ENCODE results near the gene EIF4G1.

EIF4G1 gene

DNA sequence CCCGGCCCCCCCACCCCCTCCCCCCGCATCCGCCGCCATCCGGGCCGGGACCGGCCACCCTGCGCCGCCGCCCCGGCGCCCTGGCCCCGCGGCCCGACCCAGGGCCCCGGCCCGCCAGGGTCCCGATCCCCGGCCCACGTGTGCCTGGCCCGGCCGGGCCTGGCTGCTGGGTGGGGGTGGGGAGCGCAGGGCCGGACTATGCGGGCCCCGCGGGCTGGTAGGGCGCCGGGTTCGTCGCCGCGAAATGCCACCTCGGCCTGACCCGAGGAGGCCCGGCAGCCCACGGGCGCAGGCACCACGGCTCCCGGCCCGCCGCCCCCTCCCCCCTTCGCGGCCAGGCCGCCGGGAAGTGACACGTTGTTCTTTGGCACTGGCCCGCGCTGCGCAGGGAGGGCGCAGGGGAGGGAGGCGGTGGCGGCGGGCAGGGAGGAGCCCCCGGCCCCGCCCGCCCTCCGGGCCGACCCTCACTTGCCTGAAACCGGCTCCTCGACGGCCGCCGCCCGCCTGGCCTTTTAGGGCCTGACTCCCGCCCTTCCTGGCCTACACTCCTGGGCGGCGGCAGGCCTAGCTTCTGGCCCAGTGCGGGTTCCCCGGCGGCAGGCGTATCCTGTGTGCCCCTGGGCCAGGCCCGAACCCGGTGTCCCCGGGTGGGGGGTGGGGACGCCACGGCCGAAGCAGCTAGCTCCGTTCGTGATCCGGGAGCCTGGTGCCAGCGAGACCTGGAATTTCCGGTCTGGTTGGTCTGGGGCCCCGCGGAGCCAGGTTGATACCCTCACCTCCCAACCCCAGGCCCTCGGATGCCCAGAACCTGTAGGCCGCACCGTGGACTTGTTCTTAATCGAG, 515 bp downstream of the EIF4G1 start:
- peak overlapping the region; percentile 88 for H3K4me3 ChIP-seq (ENCODE audit: low read length)
- H3K9me3 ChIP-seq (ENCODE audit: control insufficient read depth, low read length) = no peaks in the 10 kb centered on the region
- peak overlapping the region; percentile 98 for H3K9ac ChIP-seq (ENCODE audit: low read length)
- no peaks in the 10 kb centered on the region for H3K36me3 ChIP-seq (ENCODE audit: control insufficient read depth, insufficient read depth, low read length)
- H3K4me1 ChIP-seq (ENCODE audit: control insufficient read depth, insufficient read depth, low read length) = peaks cover 22% of the 10 kb centered on the region
- H3K27me3 ChIP-seq (ENCODE audit: control insufficient read depth, insufficient read depth, low read length) = no peaks in the 10 kb centered on the region

GRCh38 chr3:184315543-184315867, 1.1 kb downstream of the EIF4G1 start:
- Histone ChIP-seq H3K4me1 (ENCODE audit: control insufficient read depth, insufficient read depth, low read length) (peaks cover 27% of the 10 kb centered on the region), H3K27me3 (ENCODE audit: control insufficient read depth, insufficient read depth, low read length) (no peaks in the 10 kb centered on the region)

DNA sequence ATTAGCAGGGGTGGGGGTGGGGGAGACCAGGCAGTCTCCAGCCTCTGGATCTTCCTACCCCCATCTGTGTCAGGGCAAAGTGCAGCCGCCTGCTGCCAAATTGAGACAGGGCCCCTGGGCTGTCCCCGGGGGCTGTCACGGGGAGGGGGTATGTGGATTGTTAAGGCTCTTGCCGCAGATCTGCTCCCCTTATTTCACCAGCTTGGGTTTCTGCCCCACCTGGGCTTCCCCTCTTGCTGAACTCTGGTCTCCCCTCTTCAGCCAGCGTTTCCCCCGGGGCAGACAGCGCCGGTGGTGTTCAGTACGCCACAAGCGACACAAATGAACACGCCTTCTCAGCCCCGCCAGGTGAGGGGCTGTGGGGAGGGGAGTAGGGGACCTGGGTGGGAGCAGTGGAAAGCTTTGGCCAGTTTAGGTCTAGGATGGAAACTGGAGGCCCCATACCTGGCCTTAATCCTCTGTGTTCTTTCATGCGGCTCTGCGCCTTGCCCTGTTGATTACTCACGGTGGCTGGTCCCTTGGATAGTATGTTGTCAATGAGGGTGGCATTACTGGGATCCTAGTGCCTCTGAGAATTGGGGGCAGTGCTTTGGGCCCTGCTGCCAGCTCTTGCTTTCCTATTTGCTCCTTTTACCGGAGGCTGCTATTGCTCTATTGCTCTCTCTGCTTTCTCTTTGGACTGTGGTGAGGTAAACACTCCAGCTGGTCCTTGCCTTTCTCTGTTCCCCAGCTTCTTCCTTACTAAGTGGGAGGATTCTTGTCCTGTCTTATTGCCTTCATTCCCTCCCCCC, 1.7 kb downstream of the EIF4G1 start:
- no peaks in the 10 kb centered on the region for H3K9me3 ChIP-seq (ENCODE audit: control insufficient read depth, low read length)
- peaks cover 10% of the 10 kb centered on the region for H3K36me3 ChIP-seq (ENCODE audit: control insufficient read depth, insufficient read depth, low read length)
- no peaks in the 10 kb centered on the region for H3K27me3 ChIP-seq (ENCODE audit: control insufficient read depth, insufficient read depth, low read length)
- H3K9ac ChIP-seq (ENCODE audit: low read length) = peak overlapping the region; percentile 98
- peaks cover 31% of the 10 kb centered on the region for H3K4me1 ChIP-seq (ENCODE audit: control insufficient read depth, insufficient read depth, low read length)
- H3K4me3 ChIP-seq (ENCODE audit: low read length) = peak overlapping the region; percentile 88

More at GRCh38 chr3:184315543-184315867, 1.1 kb downstream of the EIF4G1 start:
- no peaks in the 10 kb centered on the region for H3K9me3 ChIP-seq (ENCODE audit: control insufficient read depth, low read length)
- H3K9ac ChIP-seq (ENCODE audit: low read length) = peak overlapping the region; percentile 98
- peak overlapping the region; percentile 88 for H3K4me3 ChIP-seq (ENCODE audit: low read length)
- peaks cover 4% of the 10 kb centered on the region for H3K36me3 ChIP-seq (ENCODE audit: control insufficient read depth, insufficient read depth, low read length)

GRCh38 chr3:184316792-184317191, 2.4 kb downstream of the EIF4G1 start:
- Histone ChIP-seq H3K9me3 (ENCODE audit: control insufficient read depth, low read length) (no peaks in the 10 kb centered on the region), H3K4me1 (ENCODE audit: control insufficient read depth, insufficient read depth, low read length) (peaks cover 31% of the 10 kb centered on the region), H3K4me3 (ENCODE audit: low read length) (peak overlapping the region; percentile 6)

GRCh38 chr3:184317201-184317600, 2.8 kb downstream of the EIF4G1 start:
- H3K9ac ChIP-seq (ENCODE audit: low read length) = no peak overlapping the region
- no peaks in the 10 kb centered on the region for H3K9me3 ChIP-seq (ENCODE audit: control insufficient read depth, low read length)
- no peak overlapping the region for H3K4me3 ChIP-seq (ENCODE audit: low read length)
- peaks cover 31% of the 10 kb centered on the region for H3K4me1 ChIP-seq (ENCODE audit: control insufficient read depth, insufficient read depth, low read length)
- H3K36me3 ChIP-seq (ENCODE audit: control insufficient read depth, insufficient read depth, low read length) = peaks cover 20% of the 10 kb centered on the region
- no peaks in the 10 kb centered on the region for H3K27me3 ChIP-seq (ENCODE audit: control insufficient read depth, insufficient read depth, low read length)

More at GRCh38 chr3:184316792-184317191, 2.4 kb downstream of the EIF4G1 start:
- no peaks in the 10 kb centered on the region for H3K27me3 ChIP-seq (ENCODE audit: control insufficient read depth, insufficient read depth, low read length)
- peak overlapping the region; percentile 98 for H3K9ac ChIP-seq (ENCODE audit: low read length)
- peaks cover 16% of the 10 kb centered on the region for H3K36me3 ChIP-seq (ENCODE audit: control insufficient read depth, insufficient read depth, low read length)

- no peaks in the 10 kb centered on the region for H3K27me3 ChIP-seq (ENCODE audit: control insufficient read depth, insufficient read depth, low read length)
- peaks cover 31% of the 10 kb centered on the region for H3K4me1 ChIP-seq (ENCODE audit: control insufficient read depth, insufficient read depth, low read length)
- no peaks in the 10 kb centered on the region for H3K9me3 ChIP-seq (ENCODE audit: control insufficient read depth, low read length)
- peak overlapping the region; percentile 54 for H3K9ac ChIP-seq (ENCODE audit: low read length)
- peaks cover 37% of the 10 kb centered on the region for H3K36me3 ChIP-seq (ENCODE audit: control insufficient read depth, insufficient read depth, low read length)
- H3K4me3 ChIP-seq (ENCODE audit: low read length) = no peak overlapping the region
Measured at GRCh38 chr3:184320104-184320445, 5.7 kb downstream of the EIF4G1 start.

DNA sequence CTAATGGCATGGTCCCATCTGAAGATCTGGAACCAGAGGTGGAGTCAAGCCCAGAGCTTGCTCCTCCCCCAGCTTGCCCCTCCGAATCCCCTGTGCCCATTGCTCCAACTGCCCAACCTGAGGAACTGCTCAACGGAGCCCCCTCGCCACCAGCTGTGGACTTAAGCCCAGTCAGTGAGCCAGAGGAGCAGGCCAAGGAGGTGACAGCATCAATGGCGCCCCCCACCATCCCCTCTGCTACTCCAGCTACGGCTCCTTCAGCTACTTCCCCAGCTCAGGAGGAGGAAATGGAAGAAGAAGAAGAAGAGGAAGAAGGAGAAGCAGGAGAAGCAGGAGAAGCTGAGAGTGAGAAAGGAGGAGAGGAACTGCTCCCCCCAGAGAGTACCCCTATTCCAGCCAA, 7.3 kb downstream of the EIF4G1 start:
- H3K36me3 ChIP-seq (ENCODE audit: control insufficient read depth, insufficient read depth, low read length) = peaks cover 49% of the 10 kb centered on the region
- H3K4me3 ChIP-seq (ENCODE audit: low read length) = no peak overlapping the region
- H3K27me3 ChIP-seq (ENCODE audit: control insufficient read depth, insufficient read depth, low read length) = no peaks in the 10 kb centered on the region
- no peak overlapping the region for H3K9ac ChIP-seq (ENCODE audit: low read length)
- peaks cover 31% of the 10 kb centered on the region for H3K4me1 ChIP-seq (ENCODE audit: control insufficient read depth, insufficient read depth, low read length)
- no peaks in the 10 kb centered on the region for H3K9me3 ChIP-seq (ENCODE audit: control insufficient read depth, low read length)

DNA sequence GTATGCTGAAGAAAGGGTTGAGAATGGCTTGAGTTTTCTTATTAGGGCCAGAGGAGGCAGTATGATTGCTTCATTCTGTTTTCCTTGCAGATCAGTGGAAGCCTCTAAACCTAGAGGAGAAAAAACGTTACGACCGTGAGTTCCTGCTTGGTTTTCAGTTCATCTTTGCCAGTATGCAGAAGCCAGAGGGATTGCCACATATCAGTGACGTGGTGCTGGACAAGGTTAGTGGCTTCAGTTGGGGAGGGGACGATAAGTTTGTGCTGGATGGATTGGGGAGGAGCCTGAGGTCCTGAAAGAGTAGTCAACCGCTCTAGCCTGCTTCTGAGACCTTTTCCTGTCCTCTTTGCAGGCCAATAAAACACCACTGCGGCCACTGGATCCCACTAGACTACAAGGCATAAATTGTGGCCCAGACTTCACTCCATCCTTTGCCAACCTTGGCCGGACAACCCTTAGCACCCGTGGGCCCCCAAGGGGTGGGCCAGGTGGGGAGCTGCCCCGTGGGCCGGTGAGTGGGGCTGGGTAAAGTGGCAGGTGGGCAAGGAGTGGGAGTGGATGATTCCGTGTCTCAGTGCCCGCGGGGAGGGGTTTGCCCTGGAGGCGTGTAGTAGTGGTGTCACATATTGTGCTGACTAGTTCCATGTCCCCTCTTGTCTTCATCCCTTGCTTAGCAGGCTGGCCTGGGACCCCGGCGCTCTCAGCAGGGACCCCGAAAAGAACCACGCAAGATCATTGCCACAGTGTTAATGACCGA, 8.5 kb downstream of the EIF4G1 start:
- H3K9me3 ChIP-seq (ENCODE audit: control insufficient read depth, low read length) = no peaks in the 10 kb centered on the region
- no peaks in the 10 kb centered on the region for H3K27me3 ChIP-seq (ENCODE audit: control insufficient read depth, insufficient read depth, low read length)
- H3K36me3 ChIP-seq (ENCODE audit: control insufficient read depth, insufficient read depth, low read length) = peaks cover 60% of the 10 kb centered on the region
- H3K9ac ChIP-seq (ENCODE audit: low read length) = no peak overlapping the region
- H3K4me1 ChIP-seq (ENCODE audit: control insufficient read depth, insufficient read depth, low read length) = peaks cover 22% of the 10 kb centered on the region
- no peak overlapping the region for H3K4me3 ChIP-seq (ENCODE audit: low read length)

- H3K4me1 ChIP-seq (ENCODE audit: control insufficient read depth, insufficient read depth, low read length) = peaks cover 20% of the 10 kb centered on the region
- H3K27me3 ChIP-seq (ENCODE audit: control insufficient read depth, insufficient read depth, low read length) = no peaks in the 10 kb centered on the region
- no peak overlapping the region for H3K9ac ChIP-seq (ENCODE audit: low read length)
- H3K36me3 ChIP-seq (ENCODE audit: control insufficient read depth, insufficient read depth, low read length) = peaks cover 68% of the 10 kb centered on the region
- no peak overlapping the region for H3K4me3 ChIP-seq (ENCODE audit: low read length)
- H3K9me3 ChIP-seq (ENCODE audit: control insufficient read depth, low read length) = no peaks in the 10 kb centered on the region
Measured at GRCh38 chr3:184323696-184324095, 9.3 kb downstream of the EIF4G1 start.

- H3K27me3 ChIP-seq (ENCODE audit: control insufficient read depth, insufficient read depth, low read length) = no peaks in the 10 kb centered on the region
- no peak overlapping the region for H3K4me3 ChIP-seq (ENCODE audit: low read length)
- peaks cover 6% of the 10 kb centered on the region for H3K4me1 ChIP-seq (ENCODE audit: control insufficient read depth, insufficient read depth, low read length)
- no peaks in the 10 kb centered on the region for H3K9me3 ChIP-seq (ENCODE audit: control insufficient read depth, low read length)
- H3K36me3 ChIP-seq (ENCODE audit: control insufficient read depth, insufficient read depth, low read length) = peaks cover 70% of the 10 kb centered on the region
- no peak overlapping the region for H3K9ac ChIP-seq (ENCODE audit: low read length)
Measured at GRCh38 chr3:184325269-184325668, 10.9 kb downstream of the EIF4G1 start.

GRCh38 chr3:184325715-184326369, 11.4 kb downstream of the EIF4G1 start:
- peaks cover 65% of the 10 kb centered on the region for H3K36me3 ChIP-seq (ENCODE audit: control insufficient read depth, insufficient read depth, low read length)
- no peak overlapping the region for H3K4me3 ChIP-seq (ENCODE audit: low read length)
- no peaks in the 10 kb centered on the region for H3K27me3 ChIP-seq (ENCODE audit: control insufficient read depth, insufficient read depth, low read length)

More at GRCh38 chr3:184325715-184326369, 11.4 kb downstream of the EIF4G1 start:
- H3K9me3 ChIP-seq (ENCODE audit: control insufficient read depth, low read length) = no peaks in the 10 kb centered on the region
- peaks cover under 1% of the 10 kb centered on the region for H3K4me1 ChIP-seq (ENCODE audit: control insufficient read depth, insufficient read depth, low read length)
- no peak overlapping the region for H3K9ac ChIP-seq (ENCODE audit: low read length)
